RWPE2 (cell line): ENCODE data around the gene SLC32A1.

Experiments used
- ATAC-seq: fragments of 200-7000 bp; cut with Tn5 transposase; 3 replicates; pipeline ENCODE4 v1.9.1; 2021; ENCODE audit warnings: low read depth
- DNase-seq: peaks from one replicate; pipeline ENCODE4 v3.0.0-alpha.2; 2020; ENCODE audit warnings: low spot score
- H3K27ac ChIP-seq: fragments of 450-650 bp; 2 replicates; pipeline ENCODE4 v1.5.1; 2017; ENCODE audit warnings: mild to moderate bottlenecking; ENCODE audit not compliant: poor library complexity, severe bottlenecking
- H3K27me3 ChIP-seq: fragments of 250-450 bp; sonication (Bioruptor Pico); 2 replicates; pipeline ENCODE4 v1.5.1; 2021; ENCODE audit warnings: mild to moderate bottlenecking, moderate library complexity; ENCODE audit not compliant: insufficient read depth, poor library complexity, severe bottlenecking
- H3K36me3 ChIP-seq: fragments of 250-450 bp; sonication (Bioruptor Pico); 2 replicates; pipeline ENCODE4 v1.5.1; 2020; ENCODE audit warnings: low read depth, mild to moderate bottlenecking, moderate library complexity
- H3K4me1 ChIP-seq: fragments of 250-450 bp; sonication (Bioruptor Pico); 2 replicates; pipeline ENCODE4 v1.5.1; 2021; ENCODE audit warnings: mild to moderate bottlenecking, moderate library complexity; ENCODE audit not compliant: insufficient read depth, poor library complexity, severe bottlenecking
- H3K4me3 ChIP-seq: fragments of 250-450 bp; sonication (Bioruptor Pico); 2 replicates; pipeline ENCODE4 v1.5.1; 2021; ENCODE audit warnings: mild to moderate bottlenecking, moderate library complexity; ENCODE audit not compliant: severe bottlenecking
- H3K9me3 ChIP-seq: fragments of 250-450 bp; sonication (Bioruptor Pico); 2 replicates; pipeline ENCODE4 v1.5.1; 2021; ENCODE audit warnings: mild to moderate bottlenecking, moderate library complexity; ENCODE audit not compliant: severe bottlenecking
- CTCF ChIP-seq: fragments of 450-650 bp; IDR thresholded peaks from one replicate; pipeline ENCODE4 v1.5.1; 2017; ENCODE audit warnings: mild to moderate bottlenecking, moderate library complexity; ENCODE audit not compliant: poor library complexity, severe bottlenecking

SLC32A1 gene

DNA sequence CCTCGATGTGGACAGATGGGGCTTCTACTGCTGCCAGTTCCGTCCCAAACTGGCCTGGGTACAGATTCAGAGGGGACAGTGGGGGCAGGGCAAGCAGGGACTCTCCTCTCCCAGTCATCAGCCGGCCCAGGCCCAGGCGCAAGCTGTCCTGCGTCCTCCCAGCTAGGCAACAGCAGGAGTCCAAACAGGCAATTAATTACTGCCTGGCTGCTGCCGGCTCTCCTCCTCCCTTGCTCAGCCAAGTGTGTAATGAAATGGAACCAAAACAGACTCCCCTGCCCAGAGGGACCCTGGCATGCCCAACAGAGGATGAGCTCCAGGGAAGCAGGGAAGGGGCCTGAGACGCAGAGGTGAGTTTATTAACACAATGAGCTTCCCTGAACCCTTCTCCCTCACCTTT lies 17.8 kb upstream of the SLC32A1 start:
- DNase-seq = peak; percentile 78
- no peak for TF ChIP-seq CTCF
- Histone ChIP-seq H3K4me3 (no peak overlapping the region), H3K36me3 (no peaks in the 10 kb centered on the region), H3K4me1 (no peaks in the 10 kb centered on the region), H3K27ac (no peak overlapping the region), H3K27me3 (peaks cover 63% of the 10 kb centered on the region), H3K9me3 (no peaks in the 10 kb centered on the region)
- no peak for ATAC-seq

GRCh38 chr20:38714308-38714707 lies 10.0 kb upstream of the SLC32A1 start:
- no peak for DNase-seq
- 0 out of 3 replicates have a peak, but pooled peaks have one; percentile 8 for ATAC-seq
- H3K27ac ChIP-seq = no peak overlapping the region
- H3K4me1 ChIP-seq = no peaks in the 10 kb centered on the region
- no peak overlapping the region for H3K4me3 ChIP-seq
- no peak for TF ChIP-seq CTCF
- no peaks in the 10 kb centered on the region for H3K36me3 ChIP-seq
- peaks cover 60% of the 10 kb centered on the region for H3K27me3 ChIP-seq
- H3K9me3 ChIP-seq = no peaks in the 10 kb centered on the region

DNA sequence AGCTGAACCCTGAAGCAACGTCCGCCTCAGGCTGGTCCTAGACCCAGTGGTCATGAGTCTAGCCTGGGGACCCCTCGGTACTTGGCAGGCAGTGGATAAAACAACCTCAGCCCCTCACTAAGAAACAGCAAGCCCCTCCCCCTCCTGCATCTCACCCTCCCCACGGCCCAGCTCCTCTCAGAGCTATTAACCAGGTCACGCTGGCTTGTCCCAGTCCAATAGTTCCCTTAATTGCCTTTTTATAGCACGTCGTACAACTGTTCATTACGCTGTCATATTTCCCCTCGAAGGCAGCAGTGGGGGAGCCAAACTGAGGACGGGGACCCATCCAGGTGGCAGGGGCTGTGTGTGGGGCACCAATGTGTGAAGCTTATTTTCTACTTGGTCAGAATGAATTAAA lies 8.6 kb upstream of the SLC32A1 start:
- H3K9me3 ChIP-seq = no peaks in the 10 kb centered on the region
- DNase-seq (no peak), ATAC-seq (no peak)
- H3K4me1 ChIP-seq = no peaks in the 10 kb centered on the region
- peaks cover 73% of the 10 kb centered on the region for H3K27me3 ChIP-seq
- no peak overlapping the region for H3K4me3 ChIP-seq
- no peaks in the 10 kb centered on the region for H3K36me3 ChIP-seq
- TF ChIP-seq CTCF = no peak
- H3K27ac ChIP-seq = no peak overlapping the region

GRCh38 chr20:38722683-38723016 lies 1.6 kb upstream of the SLC32A1 start:
- Histone ChIP-seq H3K36me3 (no peaks in the 10 kb centered on the region), H3K27ac (no peak overlapping the region), H3K9me3 (no peaks in the 10 kb centered on the region), H3K27me3 (peaks cover 100% of the 10 kb centered on the region), H3K4me1 (no peaks in the 10 kb centered on the region), H3K4me3 (no peak overlapping the region)
- TF ChIP-seq CTCF = no peak
- ATAC-seq = 0 out of 3 replicates have a peak, but pooled peaks have one; percentile 2
- DNase-seq = peak; percentile 77

DNA sequence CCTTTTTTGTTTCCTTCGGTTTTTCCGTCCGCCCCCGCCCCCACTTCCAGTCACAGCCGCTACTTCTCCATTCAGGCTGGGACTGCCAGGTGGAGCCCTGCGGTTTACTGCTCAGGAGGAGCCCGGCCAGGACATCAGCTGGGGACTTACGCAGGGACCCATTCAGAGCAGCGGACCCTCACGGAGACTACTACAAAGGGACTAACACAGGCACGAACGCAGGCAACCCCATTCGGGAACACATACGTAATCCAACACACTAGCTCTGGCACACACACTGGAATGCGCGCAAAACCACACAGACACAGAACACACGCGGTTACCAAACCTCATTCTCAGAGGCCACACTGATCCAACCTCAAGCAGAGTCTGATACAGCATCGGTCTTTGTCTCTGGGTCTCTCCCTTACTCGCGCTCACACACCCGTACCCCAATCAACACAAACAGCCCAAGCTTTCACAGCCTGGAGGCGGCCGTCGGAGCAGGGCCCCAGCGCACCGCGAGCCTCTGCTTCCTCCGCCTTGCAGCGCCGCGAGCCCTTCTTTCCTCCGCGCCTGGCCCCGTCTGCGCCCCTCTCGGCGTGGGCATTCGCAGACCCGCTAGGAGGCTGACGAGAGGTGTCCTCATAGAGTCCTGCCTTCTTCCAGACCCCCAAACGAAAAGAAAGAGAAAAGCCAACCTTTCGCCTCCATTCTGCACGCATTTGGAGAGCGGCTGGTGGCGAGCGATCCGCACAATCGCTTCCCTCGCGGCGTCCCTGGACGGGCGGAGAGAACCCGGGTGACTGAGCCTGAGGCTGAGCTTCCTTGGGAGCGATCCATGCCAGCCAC lies 1.1 kb upstream of the SLC32A1 start:
- Histone ChIP-seq H3K4me3 (no peak overlapping the region), H3K9me3 (no peaks in the 10 kb centered on the region), H3K27me3 (peaks cover 100% of the 10 kb centered on the region), H3K4me1 (no peaks in the 10 kb centered on the region), H3K36me3 (no peaks in the 10 kb centered on the region), H3K27ac (no peak overlapping the region)
- ATAC-seq = no peak; the same call in 2 of the 3 replicates
- no peak for TF ChIP-seq CTCF
- DNase-seq = peak; percentile 73
